Right forelimb (tissue), 1 donor: ENCODE measurements around the gene DENND4C.
"Not testable (repeated sequence)": the region's sequence is repeated elsewhere in the genome, so short reads cannot be mapped to it uniquely, and the experiment has no call there.

Source experiments
- DNase-seq: peaks from one replicate; pipeline ENCODE4 v3.0.0-alpha.2; 2018

The DENND4C gene

DNA sequence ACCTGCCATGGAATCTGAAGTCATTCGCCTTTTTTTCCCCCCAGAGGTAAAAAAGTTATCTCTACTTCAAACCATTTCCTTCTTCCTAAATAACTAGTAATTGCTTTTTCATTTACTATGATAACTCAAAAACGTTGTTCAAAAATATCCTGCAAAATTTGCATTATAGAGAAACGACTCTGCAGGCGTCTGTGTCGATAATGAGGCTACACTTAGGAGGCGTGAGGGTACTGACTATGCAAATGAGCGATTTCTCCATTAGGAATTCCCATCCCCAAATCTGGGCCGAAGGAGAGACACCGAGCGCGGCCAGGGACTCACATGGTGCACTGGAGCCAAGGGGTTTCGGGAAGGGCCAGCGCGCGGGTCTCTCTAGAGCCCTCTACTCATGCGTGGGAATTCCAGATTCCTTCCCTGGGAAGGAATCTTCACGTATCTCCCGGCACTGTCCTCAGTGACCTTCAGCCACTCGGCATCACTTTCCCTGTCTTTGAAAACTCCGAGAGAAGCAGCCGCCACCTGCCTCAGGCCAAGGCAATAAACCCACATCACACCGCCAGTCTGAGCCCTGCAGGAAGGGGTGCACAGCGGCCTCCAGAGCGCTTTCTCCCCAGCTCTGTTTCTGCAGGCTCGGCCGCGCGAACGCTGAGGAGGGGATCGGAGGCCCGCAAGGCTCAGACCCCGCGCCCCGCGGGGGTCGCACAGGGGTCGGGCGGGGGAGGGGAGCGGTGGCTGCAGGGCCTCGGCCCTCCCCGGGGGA is 718 bp upstream of the DENND4C start:
- DNase-seq, result no peak

DNA sequence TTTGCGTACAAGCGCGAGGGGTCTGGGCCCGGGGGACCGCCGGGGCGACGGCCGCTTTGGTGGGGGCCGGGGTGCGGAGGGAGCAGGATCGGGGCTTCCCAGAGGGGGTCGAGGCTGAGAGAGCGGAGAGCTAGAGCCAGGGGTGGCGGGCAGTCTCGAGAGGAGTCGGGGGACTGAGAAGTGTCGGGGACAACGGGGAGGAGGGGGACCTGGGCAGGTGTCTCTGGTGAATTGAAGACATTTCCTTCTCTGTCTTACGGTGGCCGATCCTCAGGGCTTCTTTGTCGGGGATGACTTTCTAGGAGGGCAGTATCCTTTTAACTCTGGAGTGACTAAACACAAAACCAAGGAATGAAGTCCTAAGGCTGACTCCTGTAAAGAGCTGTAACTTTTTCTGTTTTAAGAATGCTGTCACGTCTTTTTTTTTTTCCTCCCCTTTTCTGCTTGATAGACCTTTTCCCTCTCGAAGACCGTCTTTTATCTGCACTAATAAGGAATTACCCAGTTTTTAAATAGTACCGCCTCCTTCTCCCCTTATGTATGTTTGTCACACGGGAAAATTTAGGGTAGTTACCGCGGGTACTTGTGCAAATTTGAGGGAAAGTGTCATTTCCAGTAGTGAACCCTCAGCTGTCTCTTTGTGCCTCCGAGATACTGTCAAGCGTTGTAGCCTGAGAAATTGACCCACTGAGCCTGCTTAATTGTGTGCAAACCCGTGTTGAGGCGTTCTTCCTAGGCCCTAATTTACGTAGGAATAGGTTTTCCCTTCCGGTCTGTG is 822 bp downstream of the DENND4C start:
- DNase-seq, result no peak

DNA sequence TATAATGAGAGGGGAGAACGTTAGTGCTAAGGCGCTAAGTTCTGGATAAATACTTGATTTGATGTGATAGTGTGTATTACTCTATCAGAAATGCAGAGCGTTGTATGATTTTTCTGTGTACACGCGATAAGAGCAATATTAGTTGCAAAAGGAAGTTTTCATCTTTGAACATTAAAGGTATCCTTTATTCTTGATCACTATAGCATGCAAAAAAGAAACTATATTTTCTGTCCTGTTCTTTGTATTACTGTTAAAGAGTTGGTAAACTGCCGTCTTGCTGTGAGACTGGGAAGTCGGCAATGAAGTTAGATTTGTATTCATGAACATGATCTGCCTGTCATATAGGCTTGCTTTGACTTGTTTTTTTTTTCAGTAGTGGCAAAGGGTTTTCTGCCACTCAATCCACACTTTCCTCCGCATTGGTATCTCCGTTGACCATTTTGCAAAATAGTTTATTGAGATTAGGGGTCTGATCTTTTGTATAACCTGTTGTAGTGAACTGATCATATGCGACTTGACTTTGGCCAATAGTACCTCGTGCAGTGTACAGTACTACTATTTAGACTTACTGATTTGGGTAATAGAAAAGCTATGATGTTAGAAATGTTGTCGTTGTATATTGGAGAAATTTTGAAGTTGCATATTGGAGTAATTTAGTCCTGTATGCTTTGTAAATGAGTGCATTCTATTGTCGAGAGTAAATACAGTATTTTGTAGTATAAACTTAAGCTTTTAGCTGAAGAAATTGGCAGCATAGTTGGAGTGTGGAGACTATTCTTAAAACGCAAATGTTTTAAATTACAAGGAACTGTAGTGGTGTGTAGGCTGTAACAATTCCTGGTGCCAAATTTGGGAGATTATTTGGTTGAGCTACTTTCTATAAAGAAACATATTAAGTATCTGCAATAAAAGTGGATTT is 1.7 kb downstream of the DENND4C start:
- no peak for DNase-seq

DNA sequence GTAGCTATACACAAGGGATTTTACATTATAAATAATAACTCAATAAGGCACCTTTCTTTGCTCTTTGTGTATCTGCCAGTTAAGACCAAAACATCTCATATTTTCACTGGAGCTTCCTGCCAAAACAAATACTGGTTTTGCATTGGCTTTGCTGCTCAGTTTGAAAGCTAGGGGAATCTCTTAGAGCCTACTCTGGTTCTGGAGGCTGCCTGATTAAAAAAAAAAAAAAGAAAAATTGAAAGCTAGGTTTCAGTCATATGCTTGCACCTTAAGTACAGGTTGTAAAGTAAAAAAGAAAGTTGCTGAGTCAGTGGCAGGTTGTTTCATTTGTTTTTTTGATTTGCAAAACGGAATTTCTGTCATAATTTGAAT is 2.3 kb downstream of the DENND4C start:
- DNase-seq, result no peak

DNA sequence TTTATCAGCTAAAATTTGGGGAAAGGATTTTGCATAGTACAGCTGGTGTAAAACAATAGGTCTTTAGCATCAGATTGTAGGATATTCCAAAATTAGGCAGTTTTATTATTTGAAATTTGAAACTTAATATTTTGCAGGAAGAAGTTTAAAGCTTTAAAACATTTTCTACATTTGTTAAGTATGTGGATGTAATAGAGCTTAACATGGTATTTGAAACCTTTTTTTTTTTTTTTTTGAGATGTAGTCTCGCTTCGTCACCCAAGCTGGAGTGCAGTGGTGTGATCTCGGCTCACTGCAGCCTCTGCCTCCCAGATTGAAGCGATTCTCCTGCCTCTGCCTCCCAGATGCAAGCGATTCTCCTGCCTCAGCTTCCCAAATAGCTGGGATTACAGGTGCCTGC is 2.9 kb downstream of the DENND4C start:
- DNase-seq, result no peak

DNA sequence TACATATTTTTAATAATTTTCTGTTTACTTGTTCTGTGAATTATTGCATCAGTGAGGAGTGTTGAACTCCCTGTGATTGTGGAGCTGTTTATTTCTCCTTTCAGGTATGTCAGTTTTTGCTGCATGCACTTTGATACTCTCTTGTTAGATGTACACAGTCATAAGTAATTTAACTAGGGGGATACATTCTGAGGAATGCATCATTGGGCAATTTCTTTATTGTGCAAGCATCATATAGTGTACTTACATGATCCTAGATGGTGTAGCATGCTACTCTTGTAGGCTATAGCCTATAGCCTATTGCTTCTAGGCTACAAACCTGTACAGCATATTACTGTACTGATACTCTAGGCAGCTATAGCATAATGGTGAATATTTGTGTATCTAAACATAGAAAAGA is 9.5 kb downstream of the DENND4C start:
- DNase-seq, result no peak

DNA sequence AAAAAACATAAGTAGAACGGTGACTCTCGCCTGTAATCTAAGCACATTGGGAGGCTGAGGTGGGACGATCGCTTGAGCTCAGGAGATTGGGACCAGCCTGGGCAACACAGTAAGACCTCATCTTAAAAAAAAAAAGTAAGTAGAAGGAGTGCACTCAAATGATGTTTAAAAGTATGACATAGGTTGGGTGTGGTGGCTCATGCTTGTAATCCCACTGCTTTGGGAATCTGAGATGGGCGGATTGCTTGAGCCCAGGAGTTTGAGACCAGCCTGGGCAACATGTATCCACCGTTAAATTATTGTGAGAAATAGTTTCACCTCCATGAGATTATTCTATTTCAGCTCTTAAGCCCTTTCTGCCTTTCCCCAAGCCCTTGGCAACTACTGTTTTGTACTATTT is 11.2 kb downstream of the DENND4C start:
- DNase-seq, result no peak

DNA sequence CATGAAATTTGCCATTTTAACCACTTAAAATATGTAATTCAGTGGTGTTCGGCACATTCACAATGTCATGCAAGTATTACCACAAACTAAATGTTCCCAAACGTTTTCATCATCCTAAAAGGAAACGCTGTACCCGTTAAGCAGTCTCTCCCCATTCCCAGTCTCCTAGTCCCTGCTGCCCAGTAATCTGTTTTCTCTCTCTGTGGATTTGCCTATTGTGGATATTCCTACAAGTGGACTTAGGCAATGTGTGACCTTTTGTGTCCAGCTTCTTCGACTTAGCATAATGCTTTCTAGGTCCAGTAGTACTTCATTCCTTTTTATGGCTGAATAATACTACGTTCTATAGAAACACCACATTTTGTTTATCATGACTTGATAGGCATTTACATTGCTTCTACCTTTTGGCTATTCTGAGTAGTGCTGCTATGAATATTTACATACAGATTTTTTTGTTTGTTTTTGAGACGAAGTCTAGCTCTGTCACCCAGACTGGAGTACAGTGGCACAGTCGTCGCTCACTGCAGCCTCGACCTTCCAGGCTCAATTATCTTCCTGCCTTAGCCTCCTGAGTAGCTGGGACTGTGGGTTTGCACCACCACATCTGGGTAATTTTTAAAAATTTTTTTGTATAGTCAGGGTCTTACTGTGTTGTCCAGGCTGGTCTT is 13.0 kb downstream of the DENND4C start:
- no peak for DNase-seq

DNA sequence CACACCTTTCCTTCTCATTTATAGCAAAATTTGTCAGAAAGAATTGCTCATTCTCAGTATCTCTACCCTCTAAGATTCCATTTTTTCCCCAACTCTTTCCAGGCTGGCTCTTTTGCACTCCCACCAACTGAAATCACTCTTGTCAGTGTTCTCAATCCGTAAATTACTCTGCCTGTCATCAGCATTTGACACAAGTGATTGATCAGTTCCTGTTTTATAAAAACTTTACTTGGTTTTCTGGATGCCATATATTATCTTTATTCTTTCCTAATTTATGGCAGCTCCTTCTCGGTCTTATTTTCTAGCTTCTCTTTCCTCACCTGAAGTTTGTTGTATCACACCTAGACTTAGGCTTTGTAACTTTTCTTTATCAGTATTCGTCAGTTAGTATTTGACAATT is 16.4 kb downstream of the DENND4C start:
- DNase-seq, result no peak

DNA sequence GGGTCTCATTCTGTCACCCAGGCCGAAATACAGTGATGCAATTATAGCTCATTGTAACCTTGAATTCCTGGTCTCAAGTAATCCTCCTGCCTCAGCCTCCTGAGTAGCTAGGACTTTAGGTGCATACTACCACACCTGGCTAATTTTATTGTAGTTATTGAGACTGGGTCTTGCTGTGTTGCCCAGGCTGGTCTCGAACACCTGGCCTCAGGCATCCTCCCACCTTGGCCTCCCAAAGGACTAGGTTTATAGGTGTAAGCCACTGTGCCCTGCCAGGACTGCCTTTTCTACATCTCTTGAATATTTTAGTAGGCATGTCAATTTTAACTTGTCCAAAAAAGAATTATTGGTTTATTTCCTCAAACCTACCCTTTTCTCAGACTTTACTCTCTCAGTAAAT is 16.9 kb downstream of the DENND4C start:
- DNase-seq, result no peak

DNA sequence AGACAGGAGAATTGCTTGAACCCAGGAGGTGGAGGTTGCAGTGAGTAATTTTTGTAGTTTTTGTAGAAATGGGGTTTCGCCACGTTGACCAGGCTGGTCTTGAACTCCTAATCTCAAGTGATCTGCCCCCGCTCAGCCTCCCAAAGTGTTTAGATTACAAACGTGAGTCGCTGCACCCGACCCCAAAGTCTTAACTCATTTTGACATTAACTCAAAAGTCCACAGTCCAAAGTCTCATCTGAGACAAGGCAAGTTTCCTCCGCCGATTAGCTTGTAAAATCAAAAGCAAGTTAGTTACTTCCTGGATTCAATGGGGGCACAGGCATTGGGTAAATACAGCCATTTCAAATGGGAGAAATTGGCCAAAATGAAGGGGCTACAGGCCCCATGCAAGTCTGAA is 19.9 kb downstream of the DENND4C start:
- DNase-seq, result not testable (repeated sequence)

DNA sequence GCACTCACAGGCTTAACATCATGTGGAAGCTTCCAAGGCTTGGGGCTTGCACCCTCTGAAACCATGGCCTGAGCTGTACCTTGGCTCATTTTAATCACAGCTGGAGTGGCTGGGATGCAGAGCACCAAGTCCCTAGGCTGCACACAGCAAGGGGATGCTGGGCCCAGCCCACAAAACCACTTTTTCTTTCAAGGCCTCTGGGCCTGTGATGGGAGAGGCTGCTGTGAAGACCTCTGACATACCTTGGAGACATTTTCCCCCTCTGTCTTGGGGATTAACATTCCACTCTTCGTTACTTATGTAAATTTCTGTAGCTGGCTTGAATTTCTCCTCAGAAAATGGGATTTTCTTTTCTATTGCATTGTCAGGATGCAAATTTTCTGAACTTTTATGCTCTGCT is 20.7 kb downstream of the DENND4C start:
- not testable (repeated sequence) for DNase-seq

DNA sequence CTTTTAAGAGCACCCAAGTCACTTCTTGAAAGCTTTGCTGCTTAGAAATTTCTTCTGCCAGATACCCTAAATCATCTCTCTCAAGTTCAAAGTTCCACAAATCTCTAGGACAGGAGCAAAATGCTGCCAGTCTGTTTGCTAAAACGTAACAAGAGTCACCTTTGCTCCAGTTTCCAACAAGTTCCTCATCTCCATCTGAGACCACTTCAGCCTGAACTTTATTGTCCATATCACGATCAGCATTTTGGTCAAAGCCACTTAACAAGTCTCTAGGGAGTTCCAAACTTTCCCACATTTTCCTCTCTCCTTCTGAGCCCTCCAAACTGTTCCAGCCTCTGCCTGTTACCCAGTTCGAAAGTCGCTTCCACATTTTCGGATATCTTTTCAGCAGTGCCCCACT is 21.1 kb downstream of the DENND4C start:
- DNase-seq, result not testable (repeated sequence)

DNA sequence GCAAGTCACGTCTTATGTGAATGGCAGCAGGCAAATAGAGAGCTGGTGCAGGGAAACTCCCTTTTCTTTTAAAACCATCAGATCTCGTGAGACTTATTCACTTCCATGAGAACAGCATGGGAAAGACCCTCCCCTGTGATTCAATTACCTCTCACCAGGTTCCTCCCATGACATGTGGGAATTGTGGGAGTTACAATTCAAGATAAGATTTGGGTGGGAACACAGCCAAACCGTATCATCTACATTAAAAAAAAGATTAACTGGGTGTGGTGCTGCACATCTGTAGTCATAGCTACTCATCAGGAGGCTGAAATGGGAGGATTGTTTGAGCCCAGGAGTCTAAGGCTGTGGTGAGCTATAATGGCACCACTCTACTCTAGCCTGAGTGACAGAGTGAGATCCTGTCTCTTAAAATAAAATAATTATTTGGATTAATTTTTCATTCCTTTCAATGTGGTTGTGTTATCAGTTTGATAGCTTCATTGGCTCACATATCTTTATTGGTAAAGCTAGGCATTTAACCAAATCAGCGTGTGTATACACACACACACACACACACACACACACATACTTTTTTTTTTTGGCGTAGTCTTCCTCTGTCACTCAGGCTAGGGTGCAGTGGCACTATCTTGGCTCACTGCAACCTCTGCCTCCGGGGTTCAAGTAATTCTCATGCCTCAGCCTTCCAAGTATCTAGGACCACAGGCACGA is 21.8 kb downstream of the DENND4C start:
- DNase-seq, result no peak

DNA sequence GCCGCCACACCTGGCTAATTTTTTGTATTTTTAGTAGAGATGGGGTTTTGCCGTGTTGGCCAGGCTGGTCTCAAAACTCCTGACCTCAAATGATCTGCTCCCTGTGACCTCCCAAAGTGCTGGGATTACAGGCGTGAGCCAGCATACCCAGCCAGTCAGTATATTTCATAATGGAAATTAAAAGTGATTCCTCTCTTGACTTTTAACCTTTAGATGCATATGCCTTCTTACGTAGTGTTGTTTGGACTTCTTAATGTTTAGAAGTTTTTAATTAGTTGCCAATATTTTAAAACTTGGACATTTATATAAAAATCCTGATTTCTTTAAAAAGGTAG is 22.4 kb downstream of the DENND4C start:
- DNase-seq, result no peak

DNA sequence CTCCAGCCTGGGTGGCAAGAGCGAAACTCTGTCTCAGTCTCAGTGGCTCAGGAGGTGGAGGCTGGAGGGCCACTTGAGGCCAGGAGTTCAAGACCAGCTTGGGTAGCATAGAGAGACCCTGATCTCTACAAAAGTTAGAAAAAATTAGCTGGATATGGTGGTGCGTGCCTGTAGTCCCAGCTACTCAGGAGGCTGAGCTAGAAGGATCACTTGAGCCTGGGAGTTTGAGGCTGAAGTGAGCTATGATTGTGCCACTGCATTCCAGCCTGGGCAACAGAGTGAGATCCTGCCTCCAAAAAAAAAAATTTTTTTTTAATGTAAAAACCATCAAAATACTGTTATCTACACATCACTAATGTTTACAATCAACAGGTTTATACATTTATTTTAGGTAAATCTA is 24.6 kb downstream of the DENND4C start:
- no peak for DNase-seq

DNA sequence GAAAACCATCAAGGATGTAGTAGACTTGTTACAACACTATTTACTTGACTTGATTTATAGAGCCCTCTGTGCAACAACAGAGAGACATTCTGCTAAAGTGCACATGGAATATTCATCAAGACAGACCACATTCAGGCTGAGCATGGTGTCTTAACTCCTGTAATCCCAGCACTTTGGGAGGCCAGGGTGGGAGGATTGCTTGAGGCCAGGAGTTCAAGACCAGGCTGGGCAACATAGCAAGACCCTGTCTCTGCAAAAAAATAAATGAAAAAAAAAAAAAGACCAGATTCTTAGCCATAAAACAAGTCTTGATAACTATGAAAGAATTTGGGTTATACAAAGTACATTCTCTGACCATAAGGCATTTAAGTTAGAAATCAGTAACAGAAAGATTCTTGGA is 25.3 kb downstream of the DENND4C start:
- DNase-seq, result no peak

DNA sequence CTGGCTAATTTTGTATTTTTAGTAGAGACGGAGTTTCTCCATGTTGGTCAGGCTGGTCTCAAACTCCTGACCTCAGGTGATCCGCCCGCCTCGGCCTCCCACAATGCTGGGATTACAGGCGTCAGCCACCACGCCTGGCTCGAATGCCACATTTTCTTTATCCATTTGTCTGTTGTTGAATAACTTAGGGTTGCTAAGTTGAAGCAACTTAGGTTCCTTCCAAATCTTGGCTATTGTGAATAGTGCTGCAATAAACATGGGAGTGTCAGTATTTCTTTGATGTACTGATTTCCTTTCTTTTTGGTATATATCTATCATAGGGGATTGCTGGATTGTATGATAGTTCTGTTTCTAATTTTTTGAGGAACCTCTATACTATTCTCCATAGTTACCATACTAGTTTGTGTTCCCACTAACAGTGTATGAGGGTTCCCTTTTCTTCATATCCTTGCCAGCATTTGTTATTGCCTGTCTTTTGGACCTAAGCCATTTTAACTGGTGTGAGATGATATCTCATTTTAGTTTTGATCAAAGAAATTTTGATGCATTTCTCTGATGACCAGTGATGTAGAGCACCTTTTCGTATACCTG is 29.3 kb downstream of the DENND4C start:
- not testable (repeated sequence) for DNase-seq

DNA sequence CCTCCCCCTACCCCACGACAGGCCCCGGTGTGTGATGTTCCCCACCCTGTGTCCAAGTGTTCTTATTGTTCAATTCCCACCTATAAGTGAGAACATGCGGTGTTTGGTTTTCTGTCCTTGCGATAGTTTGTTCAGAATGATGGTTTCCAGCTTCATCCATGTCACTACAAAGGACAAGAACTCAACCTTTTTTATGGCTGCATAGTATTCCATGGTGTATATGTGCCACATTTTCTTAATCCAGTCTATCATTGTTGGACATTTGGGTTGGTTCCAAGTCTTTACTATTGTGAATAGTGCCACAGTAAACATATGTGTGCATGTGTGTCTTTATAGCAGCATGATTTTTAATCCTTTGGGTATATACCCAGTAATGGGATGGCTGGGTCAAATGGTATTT is 35.1 kb downstream of the DENND4C start:
- DNase-seq, result not testable (repeated sequence)

DNA sequence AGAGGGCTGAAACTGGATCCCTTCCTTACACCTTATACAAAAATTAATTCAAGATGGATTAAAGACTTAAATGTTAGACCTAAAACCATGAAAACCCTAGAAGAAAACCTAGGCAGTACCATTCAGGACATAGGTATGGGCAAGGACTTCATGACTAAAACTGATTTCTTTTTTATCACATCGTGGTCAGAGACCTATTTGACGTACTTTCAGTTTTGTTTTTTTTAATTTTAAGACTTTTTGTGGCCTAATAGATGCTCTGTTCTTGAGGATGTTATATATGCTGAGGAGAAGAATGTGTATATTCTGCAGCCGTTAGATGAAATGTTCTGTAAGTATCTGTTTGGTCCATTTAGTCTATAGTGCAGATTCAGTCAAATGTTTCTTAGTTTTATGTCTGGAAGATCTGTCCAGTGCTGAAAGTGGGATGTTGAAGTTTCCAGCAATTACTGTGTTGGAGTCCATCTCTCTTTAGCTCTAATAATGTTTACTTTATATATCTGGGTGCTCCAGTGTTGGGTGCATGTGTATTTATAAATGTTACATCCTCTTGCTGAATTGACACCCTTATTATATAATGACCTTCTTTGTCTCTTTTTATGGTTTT is 36.4 kb downstream of the DENND4C start:
- DNase-seq, result not testable (repeated sequence)

DNA sequence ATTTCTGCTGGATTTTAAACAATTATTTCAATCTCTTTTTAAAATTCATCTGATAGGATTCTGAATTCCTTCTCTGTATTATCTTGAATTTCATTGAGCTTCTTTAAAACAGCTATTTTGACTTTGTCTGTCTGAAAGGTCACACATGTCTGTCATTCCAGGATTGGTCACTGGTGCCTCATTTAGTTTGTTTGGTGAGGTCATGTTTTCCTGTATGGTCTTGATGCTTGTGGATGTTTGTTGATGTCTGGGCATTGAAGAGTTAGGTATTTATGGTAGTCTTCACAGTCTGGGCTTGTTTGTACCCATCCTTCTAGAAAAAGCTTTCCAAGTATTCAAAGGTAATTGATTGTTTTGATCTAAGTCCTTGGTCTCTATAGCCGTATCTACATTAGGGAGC is 39.1 kb downstream of the DENND4C start:
- no peak for DNase-seq
